Measurements from ENCODE around the gene COQ8A.

GRCh38 chr1:226948480-226948879 is 8.4 kb downstream of the COQ8A start:
- TF ChIP-seq POLR2A (IDR thresholded peaks at IDR 0.05; ENCODE audit: low read depth, low read length) (no peak), POLR2AphosphoS5 (IDR thresholded peaks at IDR 0.05; ENCODE audit: low read depth, low read length) (no peak)
